GM10847 (cell line): Measurements from ENCODE around the gene PTPRQ.

ENCODE experiments used
- POLR2A ChIP-seq: IDR thresholded peaks from 2 replicates; pipeline ENCODE4 v1.6.1; 2011; ENCODE audit not compliant: insufficient read length; ENCODE audit errors: extremely low read depth

Gene PTPRQ

GRCh38 chr12:80593766-80594165 is 149.7 kb downstream of the PTPRQ start:
- TF ChIP-seq POLR2A, result no peak

GRCh38 chr12:80596509-80596908 is 152.5 kb downstream of the PTPRQ start:
- no peak for TF ChIP-seq POLR2A

GRCh38 chr12:80598004-80598606 is 154.1 kb downstream of the PTPRQ start:
- TF ChIP-seq POLR2A, result no peak

- TF ChIP-seq POLR2A, result no peak
Observed at GRCh38 chr12:80602455-80602854, 158.4 kb downstream of the PTPRQ start.

GRCh38 chr12:80607361-80608135 is 163.5 kb downstream of the PTPRQ start:
- TF ChIP-seq POLR2A, result no peak

GRCh38 chr12:80617733-80618132 is 173.7 kb downstream of the PTPRQ start:
- no peak for TF ChIP-seq POLR2A

- no peak for TF ChIP-seq POLR2A
Observed at GRCh38 chr12:80620281-80620680, 176.2 kb downstream of the PTPRQ start.

GRCh38 chr12:80622271-80622670 is 178.2 kb downstream of the PTPRQ start:
- TF ChIP-seq POLR2A, result no peak

GRCh38 chr12:80625051-80625450 is 181.0 kb downstream of the PTPRQ start:
- no peak for TF ChIP-seq POLR2A

- TF ChIP-seq POLR2A, result no peak
Observed at GRCh38 chr12:80625901-80626300, 181.9 kb downstream of the PTPRQ start.

GRCh38 chr12:80627782-80628181 is 183.7 kb downstream of the PTPRQ start:
- TF ChIP-seq POLR2A, result no peak

- no peak for TF ChIP-seq POLR2A
Observed at GRCh38 chr12:80632835-80633234, 188.8 kb downstream of the PTPRQ start.

GRCh38 chr12:80634903-80635302 is 190.9 kb downstream of the PTPRQ start:
- TF ChIP-seq POLR2A, result no peak

- no peak for TF ChIP-seq POLR2A
Observed at GRCh38 chr12:80636832-80637231, 192.8 kb downstream of the PTPRQ start.

GRCh38 chr12:80641936-80642335 is 197.9 kb downstream of the PTPRQ start:
- TF ChIP-seq POLR2A, result no peak

GRCh38 chr12:80643961-80644360 is 199.9 kb downstream of the PTPRQ start:
- no peak for TF ChIP-seq POLR2A

GRCh38 chr12:80648881-80649280 is 204.8 kb downstream of the PTPRQ start:
- no peak for TF ChIP-seq POLR2A
